Measurements from ENCODE around the gene HORMAD1.
"Not testable (repeated sequence)": the region's sequence is repeated elsewhere in the genome, so short reads cannot be mapped to it uniquely, and the experiment has no call there.

HORMAD1 gene, protein sequence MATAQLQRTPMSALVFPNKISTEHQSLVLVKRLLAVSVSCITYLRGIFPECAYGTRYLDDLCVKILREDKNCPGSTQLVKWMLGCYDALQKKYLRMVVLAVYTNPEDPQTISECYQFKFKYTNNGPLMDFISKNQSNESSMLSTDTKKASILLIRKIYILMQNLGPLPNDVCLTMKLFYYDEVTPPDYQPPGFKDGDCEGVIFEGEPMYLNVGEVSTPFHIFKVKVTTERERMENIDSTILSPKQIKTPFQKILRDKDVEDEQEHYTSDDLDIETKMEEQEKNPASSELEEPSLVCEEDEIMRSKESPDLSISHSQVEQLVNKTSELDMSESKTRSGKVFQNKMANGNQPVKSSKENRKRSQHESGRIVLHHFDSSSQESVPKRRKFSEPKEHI

DNA sequence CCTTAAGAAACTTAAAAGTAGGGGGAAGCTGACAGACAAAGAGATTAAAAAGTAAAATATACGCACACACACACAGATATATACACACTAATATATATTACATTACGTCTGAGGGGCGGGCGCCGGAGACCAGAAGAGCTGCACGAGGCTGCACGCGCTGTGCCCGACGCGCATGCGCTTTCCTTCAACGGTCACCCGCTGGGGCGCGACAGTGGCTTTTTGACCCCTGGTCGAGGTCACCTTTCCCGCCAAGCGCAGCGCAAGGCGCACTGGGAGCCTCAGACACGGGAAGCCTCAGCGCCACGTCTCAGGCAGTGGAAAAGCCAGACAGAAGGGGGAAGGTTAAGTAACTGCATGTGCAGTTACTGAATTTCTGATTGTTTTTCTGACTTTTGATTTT lies at the start of gene HORMAD1:
TSS of gene HORMAD1 (minus strand) at position 193 of the 400 bp plus-strand sequence. CDS start 1,390 bp downstream, outside the sequence.
- no peak for DNase-seq (ENCODE audit: low read depth in 4 of 4, low spot score in 1 of 4)

DNA sequence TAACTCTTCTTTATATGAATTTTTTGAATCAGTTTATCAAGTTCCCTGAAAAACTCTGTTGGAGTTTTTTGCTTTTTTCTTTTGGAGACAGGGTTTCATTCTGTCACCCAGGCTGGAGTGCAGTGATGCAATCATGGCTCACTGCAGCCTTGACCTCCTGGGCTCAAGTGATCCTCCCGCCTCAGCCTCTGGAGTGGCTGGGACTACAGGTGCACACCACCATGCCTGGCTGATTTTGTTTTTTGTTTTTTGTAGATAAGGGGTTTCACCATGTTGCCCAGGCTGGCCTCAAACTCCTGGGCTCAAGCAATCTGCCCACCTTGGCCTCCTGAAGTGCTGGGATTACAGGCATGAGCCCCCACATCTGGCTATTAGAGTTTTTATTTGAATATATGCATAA lies 47.0 kb upstream of the HORMAD1 start:
- DNase-seq (ENCODE audit: low read depth in 4 of 4, low spot score in 1 of 4), result not testable (repeated sequence)

DNA sequence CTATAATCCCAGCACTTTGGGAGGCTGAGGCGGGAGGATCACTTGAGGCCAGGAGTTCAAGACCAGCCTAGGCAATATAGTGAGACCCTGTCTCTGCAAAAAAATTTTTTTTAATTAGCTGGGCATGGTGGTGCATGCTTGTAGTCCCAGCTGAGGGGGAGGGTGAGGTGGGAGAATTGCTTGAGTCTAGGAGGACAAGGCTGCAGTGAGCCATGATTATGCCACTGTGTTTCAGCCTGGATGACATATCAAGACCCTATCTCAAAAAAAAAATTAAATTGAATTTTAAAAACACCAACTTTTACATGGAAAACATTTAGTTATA lies 45.2 kb upstream of the HORMAD1 start:
- not testable (repeated sequence) for DNase-seq (ENCODE audit: low read depth in 4 of 4, low spot score in 1 of 4)

DNA sequence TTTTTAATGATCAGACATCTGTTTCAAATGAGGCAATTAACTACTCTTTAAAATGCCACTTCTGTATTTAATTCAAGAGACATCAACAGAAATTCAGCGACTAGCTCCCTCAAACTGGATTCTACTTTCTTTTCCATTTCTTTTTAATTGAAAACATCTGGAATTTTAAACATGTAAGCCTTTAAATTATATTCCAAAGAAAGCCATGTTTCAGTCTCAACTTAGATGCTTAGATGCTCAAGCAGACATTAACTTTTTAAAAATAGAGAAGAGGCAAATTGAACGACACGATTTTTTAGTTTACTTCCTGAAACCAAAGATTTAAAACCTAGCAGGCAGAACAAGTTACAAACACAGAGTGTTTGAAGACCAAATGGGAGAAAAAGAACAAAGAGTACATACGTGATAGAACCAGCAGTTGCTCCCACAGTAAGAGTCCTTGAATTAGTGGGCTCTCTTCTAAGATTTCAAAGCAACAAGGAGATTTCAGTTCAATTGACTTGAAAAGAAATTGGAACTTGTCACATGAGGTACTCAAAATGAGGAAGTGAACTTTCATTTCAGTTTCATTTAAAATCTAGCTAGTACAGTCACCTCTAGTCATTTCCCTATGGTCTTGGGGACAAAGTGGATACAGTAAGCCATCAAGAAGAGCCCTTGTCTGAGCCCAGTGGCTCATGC lies 44.7 kb upstream of the HORMAD1 start, which contains the start of gene CTSS:
TSS of gene CTSS (minus strand) at position 483 of the 681 bp plus-strand sequence. CDS start 1,015 bp downstream, outside the sequence.
- DNase-seq (ENCODE audit: low read depth in 4 of 4, low spot score in 1 of 4), result no peak

DNA sequence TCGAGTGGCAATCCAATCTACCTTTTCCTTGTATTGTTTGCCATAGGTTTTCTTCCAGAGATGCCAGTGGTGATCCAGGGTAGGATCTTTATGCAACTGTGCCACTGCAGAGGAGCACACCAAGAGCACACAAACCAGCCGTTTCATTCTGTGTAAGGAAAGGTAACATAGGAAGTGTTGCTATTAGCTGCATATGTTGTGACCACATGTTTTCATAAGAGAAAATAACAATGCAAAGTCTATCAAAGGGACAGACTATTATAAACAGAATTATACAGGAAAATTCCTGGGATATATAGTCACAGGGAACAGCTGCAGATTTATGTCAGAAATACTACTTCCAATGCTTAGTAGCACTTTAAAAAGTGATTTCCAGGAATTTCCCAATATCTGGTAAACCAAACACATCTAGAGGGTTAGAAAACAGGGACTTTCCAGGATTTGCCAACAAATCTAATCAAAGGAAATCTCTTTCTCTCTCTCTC lies 44.0 kb upstream of the HORMAD1 start:
- DNase-seq (ENCODE audit: low read depth in 4 of 4, low spot score in 1 of 4), result no peak

DNA sequence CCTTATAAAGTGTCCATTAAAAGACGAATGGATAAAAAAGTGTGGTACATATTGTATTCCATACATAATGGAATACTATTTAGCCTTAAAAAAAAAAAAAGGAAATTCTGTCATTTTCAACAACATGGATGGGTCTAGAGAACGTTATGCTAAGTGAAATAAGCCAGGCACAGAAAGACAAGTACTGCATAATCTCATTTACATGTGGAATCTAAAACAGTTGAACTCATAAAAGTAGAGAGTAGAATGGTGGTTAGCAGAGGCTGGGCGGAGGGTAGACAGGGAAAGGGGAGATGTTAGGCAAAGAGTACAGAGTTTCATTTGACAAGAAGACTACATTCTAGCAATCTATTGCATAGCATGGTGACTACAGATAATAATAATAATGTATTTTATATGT lies 42.3 kb upstream of the HORMAD1 start:
- DNase-seq (ENCODE audit: low read depth in 4 of 4, low spot score in 1 of 4), result no peak

DNA sequence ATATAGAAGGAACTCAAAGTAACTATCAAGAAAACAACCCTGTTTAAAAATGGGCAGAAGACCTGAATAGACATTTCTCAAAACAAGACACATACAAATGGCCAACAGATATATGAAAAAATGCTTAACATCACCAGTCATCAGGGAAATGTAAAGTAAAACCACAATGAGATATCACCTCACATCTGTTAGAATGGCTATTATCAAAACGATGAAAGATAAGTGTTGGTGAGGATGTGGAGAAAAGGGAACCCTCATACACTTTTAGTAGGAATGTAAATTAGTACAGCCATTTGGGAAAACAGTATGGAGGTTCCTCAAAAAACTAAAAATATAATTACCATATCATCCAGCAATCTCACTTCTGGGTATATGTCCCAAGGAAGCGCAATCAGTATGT lies 41.9 kb upstream of the HORMAD1 start:
- DNase-seq (ENCODE audit: low read depth in 4 of 4, low spot score in 1 of 4), result no peak

DNA sequence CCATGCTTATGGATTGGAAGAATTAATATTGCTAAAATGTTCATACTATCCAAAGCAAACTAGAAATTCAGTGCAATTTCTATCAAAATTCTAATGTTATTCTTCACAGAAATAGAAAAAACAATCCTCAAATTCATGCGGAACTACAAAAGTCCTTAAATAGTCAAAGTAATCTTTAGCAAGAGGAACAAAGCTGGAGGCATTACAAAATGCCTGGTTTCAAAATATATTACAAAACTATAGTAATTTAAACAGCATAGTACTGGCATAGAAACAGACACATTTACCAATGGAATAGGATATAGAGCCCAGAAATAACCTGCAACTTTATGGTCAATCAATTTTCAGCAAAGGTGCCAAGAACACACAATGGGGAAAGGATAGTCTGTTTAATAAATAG lies 41.1 kb upstream of the HORMAD1 start:
- no peak for DNase-seq (ENCODE audit: low read depth in 4 of 4, low spot score in 1 of 4)

DNA sequence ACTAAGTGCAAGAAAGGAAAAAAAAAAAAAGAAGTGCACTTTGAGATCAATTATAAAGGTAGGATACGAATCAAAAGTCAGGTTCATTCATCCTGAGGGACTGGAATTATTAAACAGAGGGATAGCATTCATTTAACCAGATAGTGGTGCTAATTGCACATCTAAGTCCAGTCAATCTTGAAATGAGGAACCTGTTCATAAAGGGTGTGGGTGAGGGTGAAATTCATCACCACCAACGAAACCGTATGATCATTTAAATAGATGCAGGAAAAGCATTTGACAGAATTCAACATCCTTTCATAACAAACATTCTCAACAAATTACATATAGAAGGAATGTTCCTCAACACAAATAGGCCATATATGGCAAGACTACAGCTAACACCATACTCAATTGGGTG lies 39.3 kb upstream of the HORMAD1 start:
- no peak for DNase-seq (ENCODE audit: low read depth in 4 of 4, low spot score in 1 of 4)

DNA sequence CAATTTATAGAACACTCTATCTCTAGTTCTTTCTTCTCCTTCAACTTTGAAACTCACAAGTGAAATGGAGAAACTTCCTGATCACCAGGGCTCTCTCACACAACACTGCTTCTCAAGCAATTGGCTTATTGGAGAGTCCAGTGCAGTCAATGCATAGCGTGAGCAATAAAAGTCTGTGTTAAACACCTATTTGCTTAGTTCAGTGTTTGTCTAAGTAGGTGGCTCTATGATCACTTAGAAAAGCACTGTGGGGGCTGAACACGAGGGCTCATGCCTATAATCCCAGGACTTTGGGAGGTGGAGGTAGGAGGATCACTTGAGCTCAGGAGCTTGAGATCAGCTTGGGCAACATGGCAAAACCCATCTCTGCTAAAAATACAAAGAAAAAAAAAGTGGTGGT lies 32.7 kb upstream of the HORMAD1 start:
- no peak for DNase-seq (ENCODE audit: low read depth in 4 of 4, low spot score in 1 of 4)

DNA sequence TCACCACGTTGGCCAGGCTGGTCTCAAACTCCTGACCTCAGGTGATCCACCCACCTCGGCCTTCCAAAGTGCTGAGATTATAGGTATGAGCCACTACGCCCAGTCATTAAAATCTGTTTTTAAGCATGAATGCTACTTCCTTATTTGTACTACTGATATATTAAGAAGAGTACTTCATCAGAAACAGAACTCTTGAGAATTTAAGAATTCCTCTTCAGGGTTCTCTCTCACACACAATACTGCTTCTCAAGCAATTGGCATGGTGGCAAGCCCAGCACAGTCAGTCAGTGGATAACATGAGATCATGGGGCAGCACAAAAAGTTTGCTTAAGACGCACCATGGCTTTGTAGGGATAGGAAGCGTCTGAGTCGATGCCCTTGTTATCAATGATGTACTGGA lies 30.7 kb upstream of the HORMAD1 start:
- no peak for DNase-seq (ENCODE audit: low read depth in 4 of 4, low spot score in 1 of 4)

DNA sequence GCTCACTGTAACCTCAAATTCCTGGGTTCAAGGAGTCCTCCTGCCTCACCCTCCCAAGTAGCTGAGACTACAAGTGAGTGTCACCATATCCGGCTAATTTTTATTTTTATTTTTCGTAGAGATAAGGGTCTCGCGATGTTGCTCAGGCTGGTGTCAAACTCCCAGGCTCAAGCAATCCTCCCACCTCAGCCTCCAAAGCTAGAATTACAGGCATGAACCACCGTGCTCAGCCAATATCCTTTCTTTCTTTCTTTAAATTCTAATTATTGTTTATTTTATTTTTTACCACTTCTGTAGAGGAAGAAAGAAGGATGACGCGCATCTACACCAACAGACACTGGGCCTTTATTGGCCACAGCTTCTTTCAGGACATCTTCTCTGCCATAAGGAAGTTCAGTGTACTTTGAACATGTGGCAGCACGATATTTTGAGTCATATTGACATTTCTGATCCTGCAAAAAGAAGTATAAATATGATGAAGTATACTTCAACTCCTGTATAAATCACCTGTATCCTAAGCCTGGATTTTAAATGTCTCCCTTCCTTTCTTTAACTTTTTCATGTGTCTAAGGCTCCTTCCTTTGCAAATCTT lies 29.1 kb upstream of the HORMAD1 start:
- no peak for DNase-seq (ENCODE audit: low read depth in 4 of 4, low spot score in 1 of 4)

DNA sequence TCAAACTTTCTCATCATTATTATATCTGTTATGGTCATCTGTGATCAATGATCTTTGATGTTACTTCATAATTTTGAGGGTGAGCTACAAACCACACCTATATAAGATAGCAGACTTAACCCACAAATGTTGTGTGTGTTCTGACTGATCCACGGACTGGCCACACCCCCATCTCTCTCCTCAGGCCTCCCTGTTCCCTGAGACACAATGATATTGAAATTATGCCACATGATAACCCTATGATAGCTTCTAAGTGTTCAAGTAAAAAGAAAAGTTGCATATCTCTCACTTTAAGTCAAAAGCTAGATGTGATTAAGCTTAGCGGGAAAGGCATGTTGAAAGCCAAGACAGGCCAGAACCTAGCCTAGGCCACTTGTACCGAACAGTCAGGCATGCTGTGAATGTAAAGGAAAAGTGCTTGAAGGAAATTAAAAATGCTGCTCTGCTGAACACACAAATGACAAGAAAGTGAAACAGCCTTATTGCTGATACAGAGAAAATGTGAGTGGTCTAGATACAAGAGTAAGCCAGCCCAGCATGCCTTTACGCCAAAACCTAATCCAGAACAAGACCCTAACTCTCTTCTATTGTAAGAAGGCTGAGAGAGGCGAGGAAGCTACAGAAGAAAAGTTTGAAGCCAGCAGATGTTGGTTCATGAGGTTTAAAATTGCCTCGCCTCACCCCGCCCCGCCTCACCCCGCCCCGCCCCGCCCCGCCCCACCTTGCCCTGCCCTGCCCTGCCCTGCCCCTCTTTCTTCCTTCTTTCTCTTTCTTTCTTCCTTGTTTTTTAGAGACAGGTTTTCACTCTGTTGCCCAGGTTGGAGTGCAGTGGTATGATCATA lies 28.4 kb upstream of the HORMAD1 start:
- DNase-seq (ENCODE audit: low read depth in 4 of 4, low spot score in 1 of 4), result no peak

DNA sequence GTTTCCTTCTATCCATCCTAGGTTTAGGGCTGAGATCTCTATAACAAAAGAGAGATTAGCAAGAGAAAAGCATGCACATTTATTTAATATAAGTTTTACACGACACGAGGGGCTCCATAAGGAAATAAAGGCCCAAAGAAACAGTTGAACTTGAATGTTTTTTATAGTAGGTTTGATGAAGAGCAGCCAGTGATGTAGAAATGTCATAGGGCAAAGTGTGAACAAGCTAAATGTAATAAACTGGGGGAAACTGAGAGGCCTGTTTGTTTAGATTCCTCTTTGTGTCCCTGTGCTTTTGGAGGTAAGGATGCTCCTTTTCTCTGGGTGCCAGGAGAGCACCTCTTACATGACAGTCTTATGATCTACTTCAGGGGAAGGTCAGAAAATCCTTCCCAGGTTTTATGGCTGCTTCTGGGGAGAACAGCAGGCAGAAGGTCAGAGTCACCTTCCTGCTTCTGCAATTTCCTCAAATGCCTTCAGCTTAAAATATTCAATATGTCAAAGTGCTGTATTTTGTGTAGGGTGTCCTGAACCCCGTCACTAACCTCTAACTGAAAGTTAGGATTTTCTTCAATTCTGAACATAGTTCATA lies 9.5 kb upstream of the HORMAD1 start:
- DNase-seq (ENCODE audit: low read depth in 4 of 4, low spot score in 1 of 4), result no peak

DNA sequence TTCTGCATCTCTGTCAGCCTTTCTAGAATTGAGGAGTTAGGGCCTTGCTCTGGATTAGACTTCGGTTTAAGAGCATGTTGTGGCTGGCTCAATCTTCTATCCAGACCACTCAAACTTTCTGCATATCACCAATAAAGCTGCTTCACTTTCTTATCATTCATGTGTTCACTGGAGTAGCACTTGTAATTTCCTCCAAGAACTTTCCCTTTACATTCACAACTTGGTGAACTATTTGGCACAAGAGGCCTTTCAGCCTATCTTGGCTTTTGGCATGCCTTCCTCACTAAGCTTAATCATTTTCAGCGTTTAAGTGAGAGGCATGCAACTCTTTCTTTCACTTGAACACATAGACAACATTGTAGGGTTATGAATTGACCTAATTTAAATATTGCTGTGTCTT lies 3.6 kb upstream of the HORMAD1 start:
- no peak for DNase-seq (ENCODE audit: low read depth in 4 of 4, low spot score in 1 of 4)

DNA sequence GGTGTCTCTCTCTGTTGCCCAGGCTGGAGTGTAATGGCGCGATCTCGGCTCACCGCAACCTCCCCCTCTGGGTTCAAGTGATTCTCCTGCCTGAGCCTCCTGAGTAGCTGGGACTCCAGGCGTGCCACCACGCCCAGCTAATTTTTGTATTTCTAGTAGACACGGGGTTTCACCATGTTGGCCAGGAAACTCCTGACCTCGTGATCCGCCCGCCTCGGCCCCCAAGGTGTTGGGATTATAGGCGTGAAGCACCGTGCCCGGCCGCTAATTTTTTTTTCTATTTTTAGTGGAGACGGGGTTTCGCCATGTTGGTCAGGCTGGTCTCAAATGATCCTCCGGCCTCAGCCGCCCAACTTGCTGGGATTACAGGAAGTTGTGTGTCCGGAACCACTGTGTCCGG lies 597 bp downstream of the HORMAD1 start:
- DNase-seq (ENCODE audit: low read depth in 4 of 4, low spot score in 1 of 4), result no peak

DNA sequence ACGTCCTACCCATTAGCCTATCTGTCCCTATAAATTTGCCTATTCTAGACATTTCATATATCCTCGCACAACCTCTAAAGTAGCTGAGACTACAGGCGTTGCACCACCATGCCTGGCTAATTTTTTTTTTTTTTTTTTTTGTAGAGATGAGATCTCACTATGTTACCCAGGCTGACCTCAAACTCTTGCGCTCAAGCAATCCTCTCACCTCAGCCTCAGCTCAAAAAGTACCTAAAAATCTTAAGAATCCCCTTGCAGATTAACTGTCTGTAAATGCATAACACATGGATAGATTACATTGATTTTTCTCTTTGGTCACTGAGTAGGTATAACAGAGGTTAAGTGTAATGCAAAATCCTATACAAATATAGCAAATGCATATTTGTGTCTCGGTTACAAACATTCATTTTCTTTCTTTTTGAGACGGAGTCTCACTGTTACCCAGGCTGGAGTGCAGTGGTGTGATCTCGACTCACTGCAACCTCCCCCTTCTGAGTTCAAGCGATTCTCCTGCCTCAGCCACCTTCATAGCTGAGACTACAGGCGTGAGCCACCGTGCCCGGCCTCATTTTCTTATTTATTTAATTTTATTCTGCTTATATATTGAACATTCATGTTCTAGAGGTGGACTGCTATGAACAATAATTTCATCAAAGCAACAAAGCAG lies 2.3 kb downstream of the HORMAD1 start:
- DNase-seq (ENCODE audit: low read depth in 4 of 4, low spot score in 1 of 4), result no peak

DNA sequence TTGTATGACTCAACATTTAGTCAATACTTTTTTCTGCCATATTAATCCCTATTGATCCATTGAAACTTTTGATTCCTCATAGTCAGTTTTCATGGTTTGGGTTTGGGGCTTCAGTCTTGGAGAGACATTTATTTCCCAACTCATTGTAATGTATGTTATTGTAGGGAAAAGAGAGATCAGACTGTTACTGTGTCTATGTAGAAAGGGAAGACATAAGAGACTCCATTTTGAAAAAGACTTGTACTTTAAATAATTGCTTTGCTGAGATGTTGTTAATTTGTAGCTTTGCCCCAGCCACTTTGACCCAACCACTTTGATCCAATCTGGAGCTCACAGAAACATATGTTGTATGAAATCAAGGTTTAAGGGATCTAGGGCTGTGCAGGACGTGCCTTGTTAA lies 11.7 kb downstream of the HORMAD1 start:
- not testable (repeated sequence) for DNase-seq (ENCODE audit: low read depth in 4 of 4, low spot score in 1 of 4)

DNA sequence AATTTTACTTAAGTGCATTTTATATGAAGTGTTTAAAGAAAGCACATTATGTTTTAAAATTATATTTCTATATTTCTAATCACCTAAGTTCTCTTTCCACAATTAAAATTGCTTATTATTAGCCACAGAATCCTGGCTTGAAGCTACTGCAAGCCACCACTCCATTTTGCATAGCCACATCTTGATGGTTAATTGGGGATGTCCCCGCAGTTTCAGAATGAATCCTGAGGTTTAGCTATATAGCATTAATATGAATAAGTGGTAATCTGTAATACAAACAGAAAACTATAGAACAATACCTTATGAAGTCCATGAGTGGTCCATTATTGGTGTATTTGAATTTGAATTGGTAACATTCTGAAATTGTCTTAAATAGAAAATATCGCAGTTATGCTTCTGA lies 12.1 kb downstream of the HORMAD1 start:
- peak in 1 of 4 experiments; percentile 14 for DNase-seq (ENCODE audit: low read depth in 4 of 4, low spot score in 1 of 4)

DNA sequence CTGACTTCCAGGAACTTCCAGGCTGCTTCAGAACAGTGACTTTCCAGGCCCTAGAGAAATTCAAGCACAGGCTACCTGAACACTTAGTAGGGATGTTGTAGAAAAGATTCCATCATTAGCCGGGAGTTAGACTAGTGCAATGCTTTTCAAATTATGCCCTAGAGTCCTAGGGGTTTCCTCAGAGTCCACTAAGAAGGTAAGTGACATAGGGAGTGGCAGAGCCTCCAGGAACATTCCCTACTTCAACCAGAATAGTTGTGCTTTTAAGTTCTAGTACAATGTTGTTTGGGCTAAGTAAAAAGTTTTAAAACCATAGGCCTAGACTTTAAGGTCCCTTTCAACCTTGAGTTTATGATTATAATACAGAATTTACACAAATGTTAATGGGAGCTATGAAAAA lies 14.6 kb downstream of the HORMAD1 start:
- DNase-seq (ENCODE audit: low read depth in 4 of 4, low spot score in 1 of 4), result no peak

Data from stimulated activated CD4-positive, alpha-beta T cell treated with anti-CD3 and anti-CD28 coated beads, Interleukin-1b, Interleukin-23, amount 100 ng/mL, for 24 hours (primary cell).